GM19372 (cell line): Measurements from ENCODE around the gene ITGAE.

Experiments used
- ATAC-seq: cut with Tn5 transposase; IDR thresholded peaks from one replicate; pipeline ENCODE4 v1.9.1; 2021; ENCODE audit warnings: mild to moderate bottlenecking, low read depth, moderate library complexity; ENCODE audit not compliant: unreplicated experiment

The ITGAE gene

GRCh38 chr17:3678821-3679530 lies 122.0 kb downstream of the ITGAE start:
- ATAC-seq = no peak

- ATAC-seq = no peak
These were observed 122.7 kb downstream of the ITGAE start for GRCh38 chr17:3678095-3678820.

- no peak for ATAC-seq
These were observed 125.1 kb downstream of the ITGAE start for GRCh38 chr17:3675886-3676285.

- ATAC-seq = no peak
These were observed 128.4 kb downstream of the ITGAE start for GRCh38 chr17:3672571-3672970.

GRCh38 chr17:3669548-3669947 lies 131.4 kb downstream of the ITGAE start:
- ATAC-seq = no peak

- ATAC-seq = no peak
These were observed 132.0 kb downstream of the ITGAE start for GRCh38 chr17:3669085-3669347.

- ATAC-seq = peak; percentile 88
These were observed 132.5 kb downstream of the ITGAE start, which contains the start of the genes EMC6 and TAX1BP3 for GRCh38 chr17:3668279-3669084. Gene EMC6 (plus strand): TSS chr17:3668812. CDS start chr17:3669147, 335 bp downstream. Gene TAX1BP3 (minus strand): TSS chr17:3668578. CDS start chr17:3668526, 52 bp downstream.

GRCh38 chr17:3667366-3668278 lies 133.4 kb downstream of the ITGAE start:
- peak; percentile 13 for ATAC-seq

- ATAC-seq = no peak
These were observed 134.5 kb downstream of the ITGAE start for GRCh38 chr17:3666516-3666915.

GRCh38 chr17:3665834-3666233 lies 135.2 kb downstream of the ITGAE start:
- ATAC-seq = no peak
